DLD1 (cell line): Measurements from ENCODE around the gene SMARCA1.

Experiments used
- in situ Hi-C: cut with HindIII; loops from 2 replicates; pipeline ENCODE4 v1.10.0; 2017; ENCODE audit warnings: low sequenced_read_pairs

Gene SMARCA1

GRCh38 chrX:129461801-129462456 lies 61.4 kb downstream of the SMARCA1 start:
- in situ Hi-C loops: no loop called here

- in situ Hi-C loops: no loop called here
These were observed 70.8 kb downstream of the SMARCA1 start for GRCh38 chrX:129452523-129452922.

- in situ Hi-C loops: no loop called here
These were observed 73.2 kb downstream of the SMARCA1 start for GRCh38 chrX:129450123-129450522.

DNA sequence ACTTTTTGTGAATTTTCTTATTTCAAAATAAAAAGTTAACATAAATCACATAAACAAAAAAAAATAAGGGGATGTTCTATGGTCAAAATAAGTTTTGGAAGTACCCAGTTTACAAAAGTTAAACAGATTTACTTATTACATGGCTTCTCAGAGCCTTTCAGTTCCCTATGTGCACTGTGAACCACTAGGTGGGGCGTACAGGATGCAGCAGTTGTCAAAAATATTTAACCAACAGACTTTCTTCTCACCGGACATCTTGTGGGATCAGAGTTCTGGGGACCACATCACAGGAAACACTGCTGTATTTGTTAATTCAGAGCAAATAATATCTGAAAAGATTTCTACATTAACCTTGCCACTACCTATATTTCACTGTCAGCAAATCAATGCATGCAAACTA lies 74.1 kb downstream of the SMARCA1 start:
- in situ Hi-C loops: no loop called here

DNA sequence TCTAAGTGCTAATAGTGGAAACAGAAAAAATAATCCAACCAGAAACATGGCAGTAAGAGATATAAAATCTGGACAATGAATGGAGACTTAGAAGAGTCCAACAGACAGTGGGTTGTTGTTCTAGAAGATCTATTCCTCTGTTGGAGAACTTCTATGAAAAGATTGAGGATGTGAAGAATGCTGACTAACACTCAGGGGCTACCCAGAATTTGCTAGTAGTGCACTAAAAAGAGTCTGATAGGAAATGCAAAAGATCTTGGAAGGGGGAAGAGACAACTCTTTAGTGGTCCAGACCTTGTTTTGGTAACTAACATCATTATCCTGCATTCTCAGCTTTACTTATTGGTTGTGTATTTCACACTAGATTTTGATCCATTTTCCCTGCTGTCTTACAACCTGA lies 77.9 kb downstream of the SMARCA1 start:
- in situ Hi-C loops: no loop called here

DNA sequence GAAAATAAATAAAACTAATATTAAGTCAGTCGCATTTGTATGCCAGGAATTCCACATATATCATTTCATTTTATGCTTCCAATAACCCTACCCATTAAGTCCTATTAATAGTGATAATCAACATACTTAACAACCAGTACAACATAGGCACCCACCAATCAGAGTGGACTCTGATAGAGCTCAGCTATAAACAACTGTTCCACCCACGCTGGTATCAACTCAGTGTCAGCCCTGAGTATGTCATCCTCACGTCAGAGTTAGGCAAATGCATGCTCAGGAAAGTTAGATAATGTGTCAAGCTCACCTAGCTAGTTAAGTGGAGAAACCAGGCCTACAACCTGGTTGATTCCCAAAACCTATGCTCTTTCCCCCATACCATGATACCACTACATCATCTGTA lies 89.3 kb downstream of the SMARCA1 start:
- in situ Hi-C loops: no loop called here

DNA sequence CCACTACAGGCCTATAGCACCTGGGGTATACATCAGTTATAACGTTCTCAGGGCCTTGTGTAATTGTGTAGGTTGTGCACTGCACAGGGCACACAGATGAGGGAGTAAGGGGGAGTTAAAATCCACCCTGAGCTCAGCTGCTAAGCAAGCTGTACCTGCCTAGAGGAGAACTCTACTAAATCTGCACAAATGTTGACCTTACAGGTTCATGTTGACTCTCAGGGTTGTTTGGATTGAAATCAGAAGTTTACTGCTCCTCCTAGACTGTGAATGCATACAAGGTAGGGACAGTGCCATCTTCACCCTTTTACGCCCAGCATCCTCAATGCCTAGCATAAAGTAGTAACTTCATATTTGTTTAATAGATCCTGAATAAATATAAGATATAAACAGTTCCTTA lies 89.8 kb downstream of the SMARCA1 start:
- in situ Hi-C loops: no loop called here

DNA sequence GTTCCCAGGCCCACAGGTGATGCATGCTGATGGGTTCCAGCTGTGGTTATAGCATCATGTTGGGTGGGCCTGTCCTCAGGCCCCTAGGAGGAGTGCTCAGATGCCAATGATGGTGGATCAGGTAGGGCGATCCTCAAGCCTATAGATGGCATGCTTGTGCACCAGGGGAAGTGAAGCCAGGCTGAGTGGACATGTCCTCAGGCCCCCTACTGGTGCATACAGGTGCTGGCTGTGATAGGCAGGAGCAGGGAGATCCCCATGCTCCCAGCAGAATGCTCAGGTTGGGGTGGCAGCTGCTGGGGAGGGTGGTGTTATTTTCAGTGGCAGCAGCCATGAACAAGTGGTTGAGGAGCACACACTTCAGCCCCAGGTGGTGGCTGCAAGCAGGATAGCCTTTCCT lies 96.0 kb downstream of the SMARCA1 start:
- in situ Hi-C loops: no loop called here

GRCh38 chrX:129423191-129423590 lies 100.1 kb downstream of the SMARCA1 start:
- in situ Hi-C loops: no loop called here

- in situ Hi-C loops: no loop called here
These were observed 118.7 kb downstream of the SMARCA1 start for GRCh38 chrX:129404670-129405008.

GRCh38 chrX:129403974-129404669 lies 119.2 kb downstream of the SMARCA1 start:
- in situ Hi-C loops: no loop called here
